Uterus (tissue), 2 donors: Measurements from ENCODE around the gene GIT1.

Source experiments
- POLR2A ChIP-seq, 2 donors: fragments of 450-650 bp; IDR thresholded peaks; one replicate each; pipeline ENCODE4 v1.6.1; 2016; ENCODE audit warnings: antibody characterized with exemption in 2 of 2, mild to moderate bottlenecking in 1 of 2, moderate library complexity in 1 of 2
- TF ChIP-seq, protein P1 (sequence below), 4 experiments: fragments of 200-600 bp in 2 of 4; fragments of 450-650 bp in 2 of 4; sonication (generic) in 2 of 4; IDR thresholded peaks; one replicate each; pipeline ENCODE4 v1.5.1; 2016 to 2019; ENCODE audit warnings: antibody characterized with exemption in 4 of 4, mild to moderate bottlenecking in 2 of 4, moderate library complexity in 1 of 4

DNA sequence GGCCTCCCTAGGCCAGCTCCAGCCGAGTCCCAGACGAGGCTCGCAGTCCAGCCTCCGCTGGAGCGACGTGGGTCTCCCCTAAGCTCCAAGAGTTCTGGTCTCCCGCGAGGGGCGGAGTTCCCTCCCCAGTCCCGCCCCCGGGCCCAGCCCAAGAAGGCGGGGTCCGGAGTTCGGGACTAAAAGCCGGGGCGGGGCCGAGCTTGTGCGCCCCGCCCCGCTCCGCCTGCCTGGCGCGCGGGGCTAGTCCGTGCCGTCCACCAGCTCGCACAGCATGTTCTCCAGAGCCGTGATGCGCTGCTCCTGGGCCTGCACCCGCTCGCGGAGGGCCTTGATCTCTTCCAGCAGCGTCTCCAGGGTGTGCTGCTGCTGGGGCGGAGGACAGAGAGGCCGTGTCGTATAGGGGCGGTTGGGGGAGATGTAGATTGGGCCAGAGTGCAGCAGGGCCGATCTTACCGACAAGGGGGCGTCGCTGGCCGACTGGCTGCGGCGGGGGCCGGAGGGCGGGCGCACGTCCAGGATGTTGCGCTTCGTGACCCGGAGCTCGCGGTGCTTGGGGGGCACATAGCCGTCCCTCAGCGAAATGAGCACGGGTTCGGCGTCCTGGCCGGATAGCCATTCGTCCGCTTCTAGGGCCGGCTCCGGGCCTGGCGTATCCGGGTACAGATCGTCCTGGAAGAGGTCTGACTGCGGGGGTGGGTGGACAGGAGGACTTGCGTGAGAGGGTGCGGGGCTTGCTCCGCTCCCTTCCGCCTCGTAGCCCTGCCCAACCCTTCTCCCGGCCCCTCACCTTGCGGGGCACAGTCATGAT, 26.2 kb upstream of the GIT1 start:
- TF ChIP-seq, protein P1, sequence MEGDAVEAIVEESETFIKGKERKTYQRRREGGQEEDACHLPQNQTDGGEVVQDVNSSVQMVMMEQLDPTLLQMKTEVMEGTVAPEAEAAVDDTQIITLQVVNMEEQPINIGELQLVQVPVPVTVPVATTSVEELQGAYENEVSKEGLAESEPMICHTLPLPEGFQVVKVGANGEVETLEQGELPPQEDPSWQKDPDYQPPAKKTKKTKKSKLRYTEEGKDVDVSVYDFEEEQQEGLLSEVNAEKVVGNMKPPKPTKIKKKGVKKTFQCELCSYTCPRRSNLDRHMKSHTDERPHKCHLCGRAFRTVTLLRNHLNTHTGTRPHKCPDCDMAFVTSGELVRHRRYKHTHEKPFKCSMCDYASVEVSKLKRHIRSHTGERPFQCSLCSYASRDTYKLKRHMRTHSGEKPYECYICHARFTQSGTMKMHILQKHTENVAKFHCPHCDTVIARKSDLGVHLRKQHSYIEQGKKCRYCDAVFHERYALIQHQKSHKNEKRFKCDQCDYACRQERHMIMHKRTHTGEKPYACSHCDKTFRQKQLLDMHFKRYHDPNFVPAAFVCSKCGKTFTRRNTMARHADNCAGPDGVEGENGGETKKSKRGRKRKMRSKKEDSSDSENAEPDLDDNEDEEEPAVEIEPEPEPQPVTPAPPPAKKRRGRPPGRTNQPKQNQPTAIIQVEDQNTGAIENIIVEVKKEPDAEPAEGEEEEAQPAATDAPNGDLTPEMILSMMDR (IDR thresholded peaks at IDR 0.05): peak in 1 of 4 experiments; percentile 24
- TF ChIP-seq POLR2A (IDR thresholded peaks at IDR 0.05): peak; percentile 42 to 76
